ENCODE results near the gene TMEM178A.
A peak's percentile ranks its signal among the peaks of the same experiment; 100 is the strongest.

Gene TMEM178A

GRCh38 chr2:39704540-39704939 is 38.8 kb downstream of the TMEM178A start:
- Histone ChIP-seq H3K27ac (no peak overlapping the region), H3K9ac (ENCODE audit: insufficient read length) (no peak overlapping the region), H3K36me3 (ENCODE audit: insufficient read depth, low read length) (no peaks in the 10 kb centered on the region), H3K9me3 (ENCODE audit: low read depth, low read length) (peaks cover 10% of the 10 kb centered on the region; the same call in 1 of the 2 replicates), H3K4me3 (no peak overlapping the region)
- DNase-seq (ENCODE audit: low read depth, low spot score): no peak
- TF ChIP-seq EZH2 (IDR thresholded peaks at IDR 0.05): no peak
- TF ChIP-seq FOXP2 (optimal IDR thresholded peaks at IDR 0.05; ENCODE audit: control extremely low read depth, extremely low read length, insufficient read depth): no peak
- TF ChIP-seq POLR2AphosphoS5 (IDR thresholded peaks at IDR 0.05; ENCODE audit: borderline replicate concordance, low read depth, low read length): no peak

GRCh38 chr2:39705638-39706037 is 39.9 kb downstream of the TMEM178A start:
- Histone ChIP-seq H3K9ac (ENCODE audit: insufficient read length) (no peak overlapping the region), H3K27ac (no peak overlapping the region), H3K36me3 (ENCODE audit: insufficient read depth, low read length) (no peaks in the 10 kb centered on the region), H3K9me3 (ENCODE audit: low read depth, low read length) (peaks cover 10% of the 10 kb centered on the region; the same call in 1 of the 2 replicates), H3K4me3 (no peak overlapping the region)
- no peak for DNase-seq (ENCODE audit: low read depth, low spot score)
- TF ChIP-seq EZH2 (IDR thresholded peaks at IDR 0.05): no peak

- TF ChIP-seq FOXP2 (optimal IDR thresholded peaks at IDR 0.05; ENCODE audit: control extremely low read depth, extremely low read length, insufficient read depth) (no peak), EZH2 (IDR thresholded peaks at IDR 0.05) (no peak), POLR2AphosphoS5 (IDR thresholded peaks at IDR 0.05; ENCODE audit: borderline replicate concordance, low read depth, low read length) (no peak)
- no peak overlapping the region for H3K4me3 ChIP-seq
- H3K36me3 ChIP-seq (ENCODE audit: insufficient read depth, low read length): no peaks in the 10 kb centered on the region
- no peak overlapping the region for H3K9ac ChIP-seq (ENCODE audit: insufficient read length)
- H3K27ac ChIP-seq: no peak overlapping the region
- DNase-seq (ENCODE audit: low read depth, low spot score): no peak
- H3K9me3 ChIP-seq (ENCODE audit: low read depth, low read length): peaks cover 5% of the 10 kb centered on the region; the same call in 1 of the 2 replicates
These were observed 40.6 kb downstream of the TMEM178A start for GRCh38 chr2:39706312-39706711.

- TF ChIP-seq EZH2 (IDR thresholded peaks at IDR 0.05) (no peak), POLR2AphosphoS5 (IDR thresholded peaks at IDR 0.05; ENCODE audit: borderline replicate concordance, low read depth, low read length) (no peak)
- H3K9ac ChIP-seq (ENCODE audit: insufficient read length): no peak overlapping the region
These were observed 41.2 kb downstream of the TMEM178A start for GRCh38 chr2:39706945-39707344.

GRCh38 chr2:39708003-39708402 is 42.3 kb downstream of the TMEM178A start:
- Histone ChIP-seq H3K9me3 (ENCODE audit: low read depth, low read length) (no peaks in the 10 kb centered on the region), H3K27ac (no peak overlapping the region), H3K4me3 (0 out of 2 replicates have a peak overlapping the region, but pooled peaks have one; percentile 16), H3K36me3 (ENCODE audit: insufficient read depth, low read length) (no peaks in the 10 kb centered on the region), H3K9ac (ENCODE audit: insufficient read length) (no peak overlapping the region)
- TF ChIP-seq POLR2AphosphoS5 (IDR thresholded peaks at IDR 0.05; ENCODE audit: borderline replicate concordance, low read depth, low read length) (no peak), FOXP2 (optimal IDR thresholded peaks at IDR 0.05; ENCODE audit: control extremely low read depth, extremely low read length, insufficient read depth) (no peak)
- no peak for DNase-seq (ENCODE audit: low read depth, low spot score)

More at GRCh38 chr2:39706945-39707344, 41.2 kb downstream of the TMEM178A start:
- H3K27ac ChIP-seq: no peak overlapping the region
- H3K4me3 ChIP-seq: no peak overlapping the region
- H3K36me3 ChIP-seq (ENCODE audit: insufficient read depth, low read length): no peaks in the 10 kb centered on the region
- DNase-seq (ENCODE audit: low read depth, low spot score): no peak
- H3K9me3 ChIP-seq (ENCODE audit: low read depth, low read length): peaks cover under 1% of the 10 kb centered on the region; the same call in 1 of the 2 replicates

GRCh38 chr2:39710807-39711206 is 45.1 kb downstream of the TMEM178A start:
- Histone ChIP-seq H3K4me3 (no peak overlapping the region), H3K36me3 (ENCODE audit: insufficient read depth, low read length) (no peaks in the 10 kb centered on the region), H3K9me3 (ENCODE audit: low read depth, low read length) (no peaks in the 10 kb centered on the region), H3K27ac (no peak overlapping the region), H3K9ac (ENCODE audit: insufficient read length) (no peak overlapping the region)
- TF ChIP-seq FOXP2 (optimal IDR thresholded peaks at IDR 0.05; ENCODE audit: control extremely low read depth, extremely low read length, insufficient read depth) (no peak), EZH2 (IDR thresholded peaks at IDR 0.05) (no peak), POLR2AphosphoS5 (IDR thresholded peaks at IDR 0.05; ENCODE audit: borderline replicate concordance, low read depth, low read length) (no peak)
- DNase-seq (ENCODE audit: low read depth, low spot score): no peak

- Histone ChIP-seq H3K36me3 (ENCODE audit: insufficient read depth, low read length) (no peaks in the 10 kb centered on the region), H3K4me3 (no peak overlapping the region), H3K27ac (no peak overlapping the region), H3K9me3 (ENCODE audit: low read depth, low read length) (no peaks in the 10 kb centered on the region), H3K9ac (ENCODE audit: insufficient read length) (no peak overlapping the region)
- DNase-seq (ENCODE audit: low read depth, low spot score): no peak
- no peak for TF ChIP-seq POLR2AphosphoS5 (IDR thresholded peaks at IDR 0.05; ENCODE audit: borderline replicate concordance, low read depth, low read length)
- TF ChIP-seq FOXP2 (optimal IDR thresholded peaks at IDR 0.05; ENCODE audit: control extremely low read depth, extremely low read length, insufficient read depth): no peak
These were observed 47.2 kb downstream of the TMEM178A start for GRCh38 chr2:39712953-39713352.

GRCh38 chr2:39715095-39715494 is 49.4 kb downstream of the TMEM178A start:
- no peak overlapping the region for H3K27ac ChIP-seq
- no peak overlapping the region for H3K4me3 ChIP-seq
- DNase-seq (ENCODE audit: low read depth, low spot score): no peak
- no peak overlapping the region for H3K9ac ChIP-seq (ENCODE audit: insufficient read length)
- no peak for TF ChIP-seq FOXP2 (optimal IDR thresholded peaks at IDR 0.05; ENCODE audit: control extremely low read depth, extremely low read length, insufficient read depth)
- TF ChIP-seq POLR2AphosphoS5 (IDR thresholded peaks at IDR 0.05; ENCODE audit: borderline replicate concordance, low read depth, low read length): no peak
- no peak for TF ChIP-seq EZH2 (IDR thresholded peaks at IDR 0.05)
- H3K9me3 ChIP-seq (ENCODE audit: low read depth, low read length): no peaks in the 10 kb centered on the region
- H3K36me3 ChIP-seq (ENCODE audit: insufficient read depth, low read length): no peaks in the 10 kb centered on the region

GRCh38 chr2:39715822-39716221 is 50.1 kb downstream of the TMEM178A start:
- DNase-seq (ENCODE audit: low read depth, low spot score): no peak
- no peaks in the 10 kb centered on the region for H3K9me3 ChIP-seq (ENCODE audit: low read depth, low read length)
- TF ChIP-seq EZH2 (IDR thresholded peaks at IDR 0.05): no peak
- no peak for TF ChIP-seq FOXP2 (optimal IDR thresholded peaks at IDR 0.05; ENCODE audit: control extremely low read depth, extremely low read length, insufficient read depth)
- no peak for TF ChIP-seq POLR2AphosphoS5 (IDR thresholded peaks at IDR 0.05; ENCODE audit: borderline replicate concordance, low read depth, low read length)
- no peak overlapping the region for H3K9ac ChIP-seq (ENCODE audit: insufficient read length)
- H3K4me3 ChIP-seq: no peak overlapping the region
- H3K27ac ChIP-seq: no peak overlapping the region
- no peaks in the 10 kb centered on the region for H3K36me3 ChIP-seq (ENCODE audit: insufficient read depth, low read length)

Measured in SK-N-MC (cell line).